GM21576 (cell line): Measurements from ENCODE around the gene KRT6A.
"Not testable (repeated sequence)": the region's sequence is repeated elsewhere in the genome, so short reads cannot be mapped to it uniquely, and the experiment has no call there.

Experiments
- ATAC-seq: cut with Tn5 transposase; IDR thresholded peaks from one replicate; pipeline ENCODE4 v1.9.1; 2021; ENCODE audit warnings: mild to moderate bottlenecking, moderate library complexity; ENCODE audit not compliant: unreplicated experiment

KRT6A gene

GRCh38 chr12:52474212-52474611, 18.8 kb downstream of the KRT6A start:
- no peak for ATAC-seq

GRCh38 chr12:52473768-52474167, 19.3 kb downstream of the KRT6A start, which contains the start of gene KRT6C:
KRT6C (minus strand) TSS chr12:52473805; CDS start chr12:52473737, 68 bp downstream.
- no peak for ATAC-seq

- no peak for ATAC-seq
These were observed 23.2 kb downstream of the KRT6A start for GRCh38 chr12:52469853-52470252.

GRCh38 chr12:52464897-52465296, 28.2 kb downstream of the KRT6A start:
- ATAC-seq, result no peak

- ATAC-seq, result no peak
These were observed 31.4 kb downstream of the KRT6A start for GRCh38 chr12:52461693-52462092.

- no peak for ATAC-seq
These were observed 34.2 kb downstream of the KRT6A start for GRCh38 chr12:52458861-52459260.

GRCh38 chr12:52455821-52456220, 37.2 kb downstream of the KRT6A start:
- no peak for ATAC-seq

GRCh38 chr12:52454411-52455201, 38.5 kb downstream of the KRT6A start:
- ATAC-seq, result no peak

- ATAC-seq, result no peak
These were observed 41.0 kb downstream of the KRT6A start, which contains the start of gene KRT6B for GRCh38 chr12:52452101-52452500. KRT6B (minus strand) TSS chr12:52452146; CDS start chr12:52452078, 68 bp downstream.

GRCh38 chr12:52448228-52448627, 44.8 kb downstream of the KRT6A start:
- no peak for ATAC-seq

- ATAC-seq, result not testable (repeated sequence)
These were observed 45.9 kb downstream of the KRT6A start for GRCh38 chr12:52447196-52447595.

- no peak for ATAC-seq
These were observed 46.6 kb downstream of the KRT6A start for GRCh38 chr12:52446367-52447045.

GRCh38 chr12:52445876-52446275, 47.2 kb downstream of the KRT6A start:
- no peak for ATAC-seq

GRCh38 chr12:52444647-52445595, 48.1 kb downstream of the KRT6A start:
- no peak for ATAC-seq

GRCh38 chr12:52443966-52444365, 49.1 kb downstream of the KRT6A start:
- ATAC-seq, result no peak

- ATAC-seq, result no peak
These were observed 50.4 kb downstream of the KRT6A start for GRCh38 chr12:52442600-52443061.

- ATAC-seq, result no peak
These were observed 51.6 kb downstream of the KRT6A start for GRCh38 chr12:52441320-52441911.

- no peak for ATAC-seq
These were observed 52.2 kb downstream of the KRT6A start for GRCh38 chr12:52440821-52441319.

GRCh38 chr12:52439845-52440244, 53.2 kb downstream of the KRT6A start:
- ATAC-seq, result no peak

- no peak for ATAC-seq
These were observed 53.6 kb downstream of the KRT6A start for GRCh38 chr12:52439420-52439819.
